HUES48 (cell line): ENCODE results near the gene WBP4.
A peak's percentile ranks its signal among the peaks of the same experiment; 100 is the strongest.

ENCODE experiments used
- H3K27ac ChIP-seq: one replicate; pipeline ENCODE4 v1.7.0; 2013; ENCODE audit warnings: low read depth, low read length, inconsistent platforms
- H3K27me3 ChIP-seq: 2 replicates; pipeline ENCODE4 v1.6.1; 2013; ENCODE audit warnings: mild to moderate bottlenecking, low read length; ENCODE audit not compliant: control insufficient read depth, insufficient read depth
- H3K36me3 ChIP-seq: 2 replicates; pipeline ENCODE4 v1.6.1; 2013; ENCODE audit warnings: low read length; ENCODE audit not compliant: control insufficient read depth, insufficient read depth
- H3K4me1 ChIP-seq: 2 replicates; pipeline ENCODE4 v1.6.1; 2013; ENCODE audit warnings: mild to moderate bottlenecking, low read length; ENCODE audit not compliant: control insufficient read depth, insufficient read depth
- H3K4me3 ChIP-seq: 2 replicates; pipeline ENCODE4 v1.5.1; 2013; ENCODE audit warnings: mild to moderate bottlenecking, low read depth, low read length
- H3K9ac ChIP-seq: 2 replicates; pipeline ENCODE4 v1.6.1; 2013; ENCODE audit warnings: mild to moderate bottlenecking, low read depth, low read length, moderate library complexity
- H3K9me3 ChIP-seq: 2 replicates; pipeline ENCODE4 v1.6.1; 2013; ENCODE audit warnings: low read length; ENCODE audit not compliant: control insufficient read depth, insufficient read depth

WBP4 gene

GRCh38 chr13:41049480-41050440 lies 11.5 kb upstream of the WBP4 start:
- H3K9me3 ChIP-seq, result peaks cover 20% of the 10 kb centered on the region
- H3K36me3 ChIP-seq, result no peaks in the 10 kb centered on the region

GRCh38 chr13:41052441-41052840 lies 8.9 kb upstream of the WBP4 start:
- H3K27me3 ChIP-seq, result no peaks in the 10 kb centered on the region
- H3K27ac ChIP-seq, result no peak overlapping the region
- H3K9ac ChIP-seq, result no peak overlapping the region

More at GRCh38 chr13:41049480-41050440, 11.5 kb upstream of the WBP4 start:
- Histone ChIP-seq H3K4me1 (peaks cover 3% of the 10 kb centered on the region; the same call in 1 of the 2 replicates), H3K27me3 (no peaks in the 10 kb centered on the region), H3K9ac (no peak overlapping the region), H3K27ac (no peak overlapping the region), H3K4me3 (no peak overlapping the region)

GRCh38 chr13:41053384-41053826 lies 7.9 kb upstream of the WBP4 start:
- Histone ChIP-seq H3K27me3 (no peaks in the 10 kb centered on the region), H3K9me3 (peaks cover 13% of the 10 kb centered on the region), H3K36me3 (no peaks in the 10 kb centered on the region), H3K4me1 (peaks cover 7% of the 10 kb centered on the region), H3K9ac (no peak overlapping the region), H3K4me3 (no peak overlapping the region), H3K27ac (no peak overlapping the region)

More at GRCh38 chr13:41052441-41052840, 8.9 kb upstream of the WBP4 start:
- Histone ChIP-seq H3K9me3 (peaks cover 20% of the 10 kb centered on the region), H3K4me3 (no peak overlapping the region), H3K36me3 (no peaks in the 10 kb centered on the region), H3K4me1 (peaks cover 7% of the 10 kb centered on the region)

GRCh38 chr13:41054212-41054877 lies 7.0 kb upstream of the WBP4 start:
- Histone ChIP-seq H3K9ac (no peak overlapping the region), H3K4me1 (peaks cover 12% of the 10 kb centered on the region), H3K4me3 (no peak overlapping the region), H3K36me3 (no peaks in the 10 kb centered on the region), H3K9me3 (peaks cover 4% of the 10 kb centered on the region; the same call in 1 of the 2 replicates), H3K27me3 (no peaks in the 10 kb centered on the region), H3K27ac (no peak overlapping the region)

- Histone ChIP-seq H3K4me1 (peaks cover 13% of the 10 kb centered on the region), H3K9ac (no peak overlapping the region)
Measured at GRCh38 chr13:41054919-41055619, 6.2 kb upstream of the WBP4 start.

GRCh38 chr13:41056194-41056593 lies 5.1 kb upstream of the WBP4 start:
- Histone ChIP-seq H3K9ac (no peak overlapping the region), H3K4me1 (peaks cover 13% of the 10 kb centered on the region)

More at GRCh38 chr13:41054919-41055619, 6.2 kb upstream of the WBP4 start:
- no peaks in the 10 kb centered on the region for H3K36me3 ChIP-seq
- H3K4me3 ChIP-seq, result no peak overlapping the region
- no peaks in the 10 kb centered on the region for H3K9me3 ChIP-seq
- H3K27me3 ChIP-seq, result no peaks in the 10 kb centered on the region
- no peak overlapping the region for H3K27ac ChIP-seq

GRCh38 chr13:41056826-41057711 lies 4.2 kb upstream of the WBP4 start:
- no peak overlapping the region for H3K4me3 ChIP-seq
- H3K27ac ChIP-seq, result no peak overlapping the region
- no peaks in the 10 kb centered on the region for H3K27me3 ChIP-seq
- H3K9me3 ChIP-seq, result no peaks in the 10 kb centered on the region
- no peak overlapping the region for H3K9ac ChIP-seq
- H3K36me3 ChIP-seq, result no peaks in the 10 kb centered on the region
- H3K4me1 ChIP-seq, result peaks cover 13% of the 10 kb centered on the region

More at GRCh38 chr13:41056194-41056593, 5.1 kb upstream of the WBP4 start:
- Histone ChIP-seq H3K27me3 (no peaks in the 10 kb centered on the region), H3K27ac (no peak overlapping the region), H3K36me3 (no peaks in the 10 kb centered on the region), H3K9me3 (no peaks in the 10 kb centered on the region), H3K4me3 (no peak overlapping the region)

- peaks cover 21% of the 10 kb centered on the region for H3K4me1 ChIP-seq
- H3K9me3 ChIP-seq, result no peaks in the 10 kb centered on the region
- H3K27ac ChIP-seq, result no peak overlapping the region
- peak overlapping the region; percentile 93 for H3K4me3 ChIP-seq
- peaks cover 7% of the 10 kb centered on the region for H3K36me3 ChIP-seq
- H3K27me3 ChIP-seq, result no peaks in the 10 kb centered on the region
- H3K9ac ChIP-seq, result no peak overlapping the region
Measured at GRCh38 chr13:41058295-41059070, 2.8 kb upstream of the WBP4 start.

- Histone ChIP-seq H3K9ac (peak overlapping the region; percentile 91), H3K27me3 (no peaks in the 10 kb centered on the region), H3K9me3 (no peaks in the 10 kb centered on the region), H3K27ac (peak overlapping the region; percentile 89), H3K36me3 (peaks cover 17% of the 10 kb centered on the region), H3K4me1 (peaks cover 20% of the 10 kb centered on the region), H3K4me3 (peak overlapping the region; percentile 93)
Measured at GRCh38 chr13:41059456-41060081, 1.7 kb upstream of the WBP4 start.
